CD14-positive monocyte (primary cell): ENCODE measurements around the gene TRIM61. TPM values are rescaled to one million over a fixed set of nuclear protein-coding genes. Genes with fewer than 3 reads are reported as not detected.
"Not testable (repeated sequence)": the region's sequence is repeated elsewhere in the genome, so short reads cannot be mapped to it uniquely, and the experiment has no call there.

Experiments used
- DNase-seq, 3 donors: peaks; one replicate each; pipeline ENCODE4 v3.0.0-alpha.2; 2011 to 2022
- H2AFZ ChIP-seq: 2 replicates; pipeline ENCODE4 v1.6.0; 2012; ENCODE audit warnings: mild to moderate bottlenecking, low read depth, low read length, inconsistent platforms; ENCODE audit not compliant: insufficient read depth, poor library complexity, severe bottlenecking
- H3K27ac ChIP-seq, 2 donors: 1 replicate in 1 of 2; 2 replicates in 1 of 2; pipeline ENCODE4 v1.5.1; 2012 to 2013; ENCODE audit warnings: low read length in 2 of 2, control low read depth in 1 of 2, inconsistent platforms in 1 of 2, low read depth in 1 of 2, mild to moderate bottlenecking in 1 of 2
- H3K27me3 ChIP-seq, 2 donors: one replicate each; pipeline versions ENCODE4 v1.6.0 to v1.6.1; 2011 to 2013; ENCODE audit warnings: low read length in 2 of 2; ENCODE audit not compliant: control insufficient read depth in 2 of 2, insufficient read depth in 2 of 2
- H3K36me3 ChIP-seq, 2 donors: replicated peaks in 1 of 2; 1 replicate in 1 of 2; 2 replicates in 1 of 2; pipeline versions ENCODE4 v1.5.1 to v1.6.1; 2012 to 2013; ENCODE audit warnings: low read length in 2 of 2, control low read depth in 1 of 2, inconsistent platforms in 1 of 2, mild to moderate bottlenecking in 1 of 2; ENCODE audit not compliant: insufficient read depth in 2 of 2, control insufficient read depth in 1 of 2
- H3K4me1 ChIP-seq, 2 donors: 1 replicate in 1 of 2; 2 replicates in 1 of 2; pipeline versions ENCODE4 v1.5.1 to v1.6.1; 2012 to 2013; ENCODE audit warnings: low read length in 2 of 2, control low read depth in 1 of 2, inconsistent platforms in 1 of 2, mild to moderate bottlenecking in 1 of 2, moderate library complexity in 1 of 2; ENCODE audit not compliant: insufficient read depth in 2 of 2, control insufficient read depth in 1 of 2
- H3K4me2 ChIP-seq: replicated peaks from 2 replicates; pipeline ENCODE3; 2012; ENCODE audit warnings: low read length, moderate library complexity, mild to moderate bottlenecking; ENCODE audit not compliant: poor library complexity, severe bottlenecking; ENCODE audit errors: extremely low read depth
- H3K4me3 ChIP-seq, 3 experiments: fragments of 200-600 bp in 1 of 3; sonication (generic) in 1 of 3; replicated peaks in 1 of 3; 1 replicate in 2 of 3; 2 replicates in 1 of 3; pipeline ENCODE4 v1.5.1; 2011 to 2013; ENCODE audit warnings: low read length in 3 of 3, mild to moderate bottlenecking in 3 of 3, control low read depth in 2 of 3, low read depth in 2 of 3, inconsistent platforms in 1 of 3, moderate library complexity in 1 of 3
- H3K79me2 ChIP-seq: 2 replicates; pipeline ENCODE4 v1.6.0; 2012; ENCODE audit warnings: mild to moderate bottlenecking, control low read depth, inconsistent platforms, low read length, moderate library complexity; ENCODE audit not compliant: insufficient read depth
- H3K9ac ChIP-seq: 2 replicates; pipeline ENCODE4 v1.6.0; 2017; ENCODE audit warnings: low read length, mild to moderate bottlenecking; ENCODE audit not compliant: insufficient read depth, poor library complexity, severe bottlenecking
- H3K9me3 ChIP-seq, 2 donors: replicated peaks in 1 of 2; 1 replicate in 1 of 2; 2 replicates in 1 of 2; pipeline versions ENCODE4 v1.5.1 to v1.6.1; 2012 to 2013; ENCODE audit warnings: low read length in 2 of 2, control low read depth in 1 of 2; ENCODE audit not compliant: control insufficient read depth in 1 of 2, insufficient read depth in 1 of 2
- H4K20me1 ChIP-seq: 2 replicates; pipeline ENCODE4 v1.6.0; 2012; ENCODE audit warnings: mild to moderate bottlenecking, low read length, control low read depth, moderate library complexity; ENCODE audit not compliant: insufficient read depth
- H3K27ac Mint-ChIP-seq, 7 donors: one replicate each; pipeline ENCODE4 v1.8.0; 2020; ENCODE audit warnings: mild to moderate bottlenecking in 7 of 7, mixed read lengths in 7 of 7, moderate library complexity in 6 of 7, inconsistent platforms in 2 of 7
- H3K27me3 Mint-ChIP-seq, 3 donors: one replicate each; pipeline ENCODE4 v1.8.0; 2021 to 2022; ENCODE audit warnings: low read depth in 3 of 3, mild to moderate bottlenecking in 3 of 3, mixed read lengths in 3 of 3, moderate library complexity in 3 of 3, inconsistent platforms in 1 of 3
- H3K36me3 Mint-ChIP-seq, 2 donors: one replicate each; pipeline ENCODE4 v1.8.0; 2020; ENCODE audit warnings: mixed read lengths in 2 of 2, inconsistent platforms in 1 of 2, mild to moderate bottlenecking in 1 of 2
- H3K4me1 Mint-ChIP-seq: one replicate; pipeline ENCODE4 v1.8.0; 2020; ENCODE audit warnings: mild to moderate bottlenecking, mixed read lengths
- H3K4me3 Mint-ChIP-seq, 2 donors: one replicate each; pipeline ENCODE4 v1.8.0; 2020; ENCODE audit warnings: mild to moderate bottlenecking in 2 of 2, mixed read lengths in 2 of 2, moderate library complexity in 1 of 2
- H3K9me3 Mint-ChIP-seq, 7 donors: one replicate each; pipeline ENCODE4 v1.8.0; 2020 to 2022; ENCODE audit warnings: mixed read lengths in 7 of 7, mild to moderate bottlenecking in 6 of 7, moderate library complexity in 6 of 7, inconsistent platforms in 2 of 7
- CTCF ChIP-seq: fragments of 200-600 bp; IDR thresholded peaks from one replicate; pipeline ENCODE4 v1.8.0; 2022; ENCODE audit warnings: antibody characterized with exemption, mild to moderate bottlenecking
- WGBS: methylation state at CpG from one replicate; pipeline ENCODE4 v1.1.5; 2013; ENCODE audit warnings: missing lambda C conversion rate; ENCODE audit not compliant: insufficient coverage; 5-methylcytosine and 5-hydroxymethylcytosine counted together
- intact Hi-C, 2 donors: fragments of 100-400 bp; cut with micrococcal nuclease; formaldehyde crosslinking; loops; one replicate each; pipeline versions ENCODE4 v1.15.0 to v1.15.1; 2023
- polyA minus RNA-seq: library from RNA; depleted of rRNA, polyadenylated mRNA; stranded (reverse); fragments of >200 nt; gene quantifications from 2 replicates; pipeline ENCODE4 v1.2.3, GENCODE V29; 2012
- polyA plus RNA-seq, 3 donors: library from polyadenylated mRNA; depleted of rRNA in 1 of 3; unstranded in 2 of 3; stranded (reverse) in 1 of 3; fragments of 300-500 nt in 2 of 3; fragments of >200 nt in 1 of 3; fragmentation: Illumina TruSeq in 2 of 3; gene quantifications; 1 replicate in 2 of 3; 2 replicates in 1 of 3; pipeline ENCODE4 v1.2.3, GENCODE V29; 2012 to 2021
- total RNA-seq, 12 experiments: library from RNA in 1 of 12; stranded (reverse) in 1 of 12; fragments of 120-200 nt in 1 of 12; gene quantifications; one replicate each; pipeline ENCODE4 v1.2.4 and lab custom pipeline; 2013 to 2026; ENCODE audit warnings: mixed read lengths in 6 of 12, inconsistent platforms in 1 of 12

TRIM61 gene
- 0.19 TPM for total RNA-seq (2013)
- polyA plus RNA-seq, result under 1 TPM in 1 of 3 donors, not detected in 2; 0.04 TPM
- 0.14 TPM in 1 of 2 replicates, not detected in the other for polyA minus RNA-seq
- 0 to 0.60 (median 0.17) reads per million in 11 experiments for total RNA-seq (lab: John Stamatoyannopoulos, UW)

- Histone ChIP-seq H4K20me1 (no peaks in the 10 kb centered on the region), H3K4me1 (peaks cover 9 to 10% of the 10 kb centered on the region in 2 donors), H2AFZ (peak within 1 kb of the TSS; percentile 80), H3K4me2 (peak within 1 kb of the TSS; percentile 63), H3K79me2 (no peaks in the 10 kb centered on the region), H3K4me3 (peak within 1 kb of the TSS; percentile 29 to 75 (median 34)), H3K9ac (peak within 1 kb of the TSS; percentile 49), H3K36me3 (no peaks in the 10 kb centered on the region), H3K27ac (peak within 1 kb of the TSS in 1 of 2 donors; percentile 44), H3K27me3 (no peaks in the 10 kb centered on the region), H3K9me3 (peaks cover 0 to 6% of the 10 kb centered on the region in 2 donors)
- Mint-ChIP-seq H3K27me3 (peaks cover 0 to 1% (median 0%) of the 10 kb centered on the region in 3 donors), H3K4me1 (peaks cover 9% of the 10 kb centered on the region), H3K9me3 (peaks cover 5 to 23% (median 14%) of the 10 kb centered on the region in 7 donors), H3K4me3 (peak within 1 kb of the TSS; percentile 73 to 75), H3K27ac (peak within 1 kb of the TSS in 2 of 7 donors; percentile 42 to 68), H3K36me3 (no peaks in the 10 kb centered on the region)
- DNase-seq, result peak in 1 of 3 donors; percentile 9
- WGBS, result 26% methylated on average over 18 of the region's 27 CpGs
- TF ChIP-seq CTCF, result no peak
- intact Hi-C loops, result no loop called here
Observed at GRCh38 chr4:164977243-164978164, at the start of gene TRIM61. TRIM61 (minus strand) TSS chr4:164977657; CDS start chr4:164970002, 7,655 bp downstream.

- H3K27ac Mint-ChIP-seq, H3K27ac ChIP-seq, H3K36me3 ChIP-seq, H3K9me3 ChIP-seq, DNase-seq, H3K79me2 ChIP-seq, H3K9ac ChIP-seq, H3K4me3 ChIP-seq, H3K27me3 Mint-ChIP-seq, H3K27me3 ChIP-seq, H3K4me1 ChIP-seq, H2AFZ ChIP-seq, intact Hi-C loops, H3K4me2 ChIP-seq, H3K4me3 Mint-ChIP-seq, H3K4me1 Mint-ChIP-seq, H3K36me3 Mint-ChIP-seq, H4K20me1 ChIP-seq: not testable (repeated sequence)
- H3K9me3 Mint-ChIP-seq, result peaks cover 0 to 14% (median 2%) of the 10 kb centered on the region in 7 donors
- WGBS, result 100% methylated on average over 3 of the region's 8 CpGs
Observed at GRCh38 chr4:165025782-165026181, 48.3 kb upstream of the TRIM61 start.

- H3K36me3 Mint-ChIP-seq, H3K4me1 Mint-ChIP-seq, H3K27ac ChIP-seq, H3K4me2 ChIP-seq, H3K27me3 Mint-ChIP-seq, H3K9me3 ChIP-seq, H3K27me3 ChIP-seq, H3K9me3 Mint-ChIP-seq, H3K36me3 ChIP-seq, H4K20me1 ChIP-seq, H3K79me2 ChIP-seq, H3K4me3 ChIP-seq, intact Hi-C loops, H2AFZ ChIP-seq, H3K9ac ChIP-seq, H3K4me3 Mint-ChIP-seq, H3K27ac Mint-ChIP-seq, H3K4me1 ChIP-seq, DNase-seq: not testable (repeated sequence)
- WGBS, result 93% methylated on average over 3 of the region's 30 CpGs
Observed at GRCh38 chr4:165019995-165020394, 42.5 kb upstream of the TRIM61 start.
